NOMO-1 treated with dmso at 0.1 percent for 144 hours (cell line): Measurements from ENCODE around the gene TMEM108.

Source experiments
- DNase-seq: peaks from one replicate; lab custom pipeline; 2025; ENCODE audit not compliant: unreplicated experiment; lab: John Stamatoyannopoulos, UW

Gene TMEM108

DNA sequence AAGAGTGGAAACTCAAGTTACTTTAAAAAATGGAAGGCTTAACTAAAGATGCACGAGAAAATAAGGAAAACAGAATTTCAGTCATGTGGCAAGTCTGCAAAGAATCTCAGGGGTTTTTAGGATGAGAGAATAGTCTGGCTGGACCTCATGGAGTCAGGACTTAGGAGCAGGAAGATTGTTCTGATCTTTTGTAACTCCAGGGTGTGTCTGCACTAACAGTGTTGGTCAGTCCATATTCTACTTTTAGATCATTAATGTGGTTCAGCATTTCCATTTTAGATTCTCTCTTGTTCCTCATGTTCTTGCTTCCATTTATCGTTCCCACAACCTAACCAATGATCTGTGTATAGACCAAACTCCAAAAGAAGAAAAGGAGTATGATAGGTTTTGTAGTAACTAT, 15.3 kb downstream of the TMEM108 start:
- DNase-seq = no peak

DNA sequence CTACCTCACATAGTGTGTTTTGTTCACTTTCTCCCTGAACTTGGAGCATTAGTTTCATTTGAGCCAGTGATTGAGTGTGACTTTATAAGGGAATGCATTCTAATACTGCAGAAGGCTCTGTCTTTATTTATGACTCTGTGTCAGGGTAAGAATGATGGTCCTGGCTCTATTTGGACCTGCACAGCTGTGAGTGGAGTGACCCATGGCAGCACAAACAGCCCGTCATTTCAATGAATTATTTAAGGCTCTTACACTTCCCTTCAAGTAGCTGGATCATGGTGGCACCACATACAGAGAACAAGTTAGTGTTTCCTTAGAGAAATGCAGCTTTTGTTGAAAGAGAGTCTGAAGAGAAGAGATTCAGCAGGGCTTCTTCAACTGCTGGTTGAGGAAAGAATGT, 16.4 kb downstream of the TMEM108 start:
- DNase-seq = no peak

DNA sequence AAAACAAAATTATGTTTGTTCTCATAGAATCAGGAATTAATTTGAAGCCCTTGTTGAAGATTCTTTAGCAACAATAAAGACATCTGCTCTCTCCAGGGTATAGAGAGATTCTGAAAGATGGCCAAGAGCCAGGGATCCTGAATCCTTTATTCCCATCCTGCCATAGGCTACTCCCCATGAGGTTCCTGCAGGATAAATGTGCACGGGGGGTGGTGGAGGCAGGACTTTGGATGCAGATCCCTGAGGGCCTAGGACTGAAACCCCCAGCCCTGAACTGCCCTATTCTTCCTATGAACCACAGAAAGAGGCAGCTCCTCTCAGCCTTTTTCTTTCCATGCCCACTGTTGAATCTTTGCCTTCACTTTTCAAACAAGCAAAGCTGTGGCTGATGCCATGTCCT, 17.1 kb downstream of the TMEM108 start:
- no peak for DNase-seq

DNA sequence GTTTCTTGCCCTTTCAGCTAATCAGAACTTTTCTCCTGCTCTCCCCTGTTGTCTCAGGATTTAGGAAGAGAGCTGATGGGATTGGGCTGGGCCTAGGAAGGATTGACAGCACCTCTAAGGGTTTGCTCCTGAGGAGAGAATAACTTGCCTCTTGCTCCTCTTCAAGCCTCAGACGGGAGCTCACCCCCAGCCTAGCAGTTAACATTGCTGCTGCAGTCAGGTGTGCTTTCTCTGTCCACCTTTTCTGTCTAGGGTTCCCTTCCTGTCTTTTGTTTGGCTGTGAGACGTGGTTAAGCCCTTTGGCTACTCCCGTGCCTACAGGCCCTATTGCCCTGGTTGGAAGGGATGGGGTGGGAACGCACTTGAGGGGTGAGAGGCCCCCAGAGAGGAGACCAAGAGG, 20.1 kb downstream of the TMEM108 start:
- no peak for DNase-seq

DNA sequence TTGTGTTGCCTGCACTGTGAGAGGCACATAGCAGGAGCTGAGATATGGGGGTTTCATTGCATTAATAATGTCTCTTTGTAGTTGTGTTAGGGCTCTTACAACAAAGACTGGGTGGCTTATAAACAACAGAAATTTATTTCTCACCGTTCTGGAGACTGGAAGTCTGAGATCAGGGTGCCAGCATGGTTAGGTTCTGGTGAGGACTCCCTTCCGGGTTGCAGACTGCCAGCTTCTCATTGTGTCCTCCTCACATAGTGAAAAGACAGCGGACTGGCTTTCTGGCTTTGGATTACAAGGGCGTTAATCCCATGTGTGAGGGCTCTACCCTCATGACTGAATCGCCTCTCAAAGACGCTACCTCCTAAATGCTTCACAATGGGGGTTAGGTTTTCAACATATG, 20.6 kb downstream of the TMEM108 start:
- no peak for DNase-seq

DNA sequence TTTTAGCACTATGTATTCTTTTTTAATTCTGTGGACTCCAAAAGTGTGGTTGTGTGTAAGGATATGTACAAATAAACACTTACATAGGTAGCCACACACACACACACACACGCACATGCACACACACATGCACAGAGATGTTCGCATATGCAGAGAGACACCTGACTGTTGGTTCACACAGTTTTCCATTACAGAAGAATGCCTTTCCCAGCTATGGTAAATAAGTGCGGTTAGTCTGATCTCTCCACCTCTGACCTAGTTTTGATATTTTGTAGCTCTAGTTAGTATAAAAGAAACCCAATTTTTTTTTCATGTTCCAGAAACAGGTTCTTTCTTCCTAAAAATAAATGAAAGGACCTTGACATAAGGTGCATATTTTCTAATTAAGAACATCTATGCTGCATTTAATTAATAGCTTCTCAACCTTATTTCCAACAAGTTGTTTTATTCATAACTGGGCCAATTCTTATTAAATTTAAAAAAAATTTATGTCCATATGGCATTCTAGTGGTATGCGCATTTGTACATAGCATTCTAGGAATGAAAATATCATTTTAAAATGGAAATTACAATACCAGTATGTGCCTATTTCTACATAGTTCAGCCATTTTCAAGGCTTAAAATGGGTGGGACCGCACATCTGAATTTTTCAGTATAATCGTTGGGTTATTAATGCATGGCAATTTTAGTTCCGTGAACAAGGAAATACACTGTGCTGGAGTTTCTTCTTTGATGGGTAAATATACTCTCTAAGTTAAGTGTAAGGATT, 27.2 kb downstream of the TMEM108 start:
- DNase-seq = no peak

DNA sequence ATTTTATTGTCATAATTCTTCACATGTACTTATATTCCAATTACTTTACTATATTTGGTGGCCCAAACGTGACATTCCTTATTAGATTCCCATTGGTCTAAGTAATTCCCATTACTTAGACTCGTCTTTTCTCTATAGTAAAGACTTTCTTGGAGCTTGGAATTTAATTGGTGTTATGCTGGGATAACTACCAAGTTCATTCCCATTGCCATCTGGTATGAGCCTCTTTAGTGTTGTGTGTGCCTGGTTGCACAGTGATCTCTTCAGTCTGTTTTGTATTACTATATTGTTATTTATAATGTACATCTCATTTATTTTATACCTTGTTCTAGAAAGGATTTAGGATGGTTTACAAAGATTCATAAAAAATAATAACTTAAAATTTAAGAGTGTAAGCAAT, 27.8 kb downstream of the TMEM108 start:
- DNase-seq = no peak

DNA sequence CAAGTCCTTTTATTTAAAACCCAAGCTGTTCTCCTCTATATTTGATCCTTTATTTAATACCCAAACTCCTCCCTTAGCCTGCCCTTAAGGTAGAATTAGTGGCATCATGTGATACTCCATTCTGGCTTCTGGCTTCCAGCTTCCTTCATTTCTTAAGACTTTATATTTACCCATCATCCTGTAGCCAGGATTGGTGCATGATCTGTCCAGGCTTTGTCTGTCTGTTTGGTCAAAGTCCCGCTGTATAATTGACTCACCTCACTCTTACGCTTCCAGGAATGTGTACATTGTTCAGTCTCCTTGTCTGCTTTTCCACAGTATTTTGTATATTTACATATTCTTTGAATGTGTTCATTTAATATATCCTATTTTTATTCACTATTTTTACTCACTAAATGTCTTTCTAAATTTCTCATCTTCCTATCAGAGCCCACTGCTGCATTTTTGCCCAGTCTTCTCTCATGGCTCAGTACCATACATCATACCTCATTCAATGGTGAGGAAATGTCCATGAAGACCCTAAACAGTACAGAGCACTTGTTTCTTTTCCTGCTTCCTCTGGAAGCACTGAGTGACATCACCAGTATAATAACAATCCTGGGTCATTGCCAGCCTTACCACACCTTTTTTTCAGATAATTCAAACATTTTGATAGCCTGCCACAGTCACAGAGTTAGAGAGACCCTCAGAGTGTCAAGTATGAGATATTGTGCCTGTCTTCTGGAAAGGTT, 31.5 kb downstream of the TMEM108 start:
- DNase-seq = no peak

DNA sequence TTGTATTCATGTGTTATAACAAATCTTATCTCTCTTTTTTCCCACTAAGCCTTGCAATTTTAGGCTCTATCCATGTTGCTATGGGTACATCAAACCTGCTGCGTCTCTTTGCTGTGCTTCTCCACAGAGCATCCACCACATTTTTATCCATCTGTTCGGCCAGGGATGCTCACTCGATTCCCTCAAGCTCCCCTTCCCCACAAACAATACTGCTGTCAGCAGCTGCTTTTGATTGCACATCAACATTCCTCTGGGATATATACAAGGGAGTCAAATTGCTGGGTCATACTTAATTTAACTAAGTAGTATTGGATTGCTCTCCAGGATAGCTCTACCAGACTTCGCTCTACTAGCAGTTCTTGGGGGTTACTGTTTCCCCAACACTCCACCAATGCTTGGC, 36.8 kb downstream of the TMEM108 start:
- DNase-seq = no peak

DNA sequence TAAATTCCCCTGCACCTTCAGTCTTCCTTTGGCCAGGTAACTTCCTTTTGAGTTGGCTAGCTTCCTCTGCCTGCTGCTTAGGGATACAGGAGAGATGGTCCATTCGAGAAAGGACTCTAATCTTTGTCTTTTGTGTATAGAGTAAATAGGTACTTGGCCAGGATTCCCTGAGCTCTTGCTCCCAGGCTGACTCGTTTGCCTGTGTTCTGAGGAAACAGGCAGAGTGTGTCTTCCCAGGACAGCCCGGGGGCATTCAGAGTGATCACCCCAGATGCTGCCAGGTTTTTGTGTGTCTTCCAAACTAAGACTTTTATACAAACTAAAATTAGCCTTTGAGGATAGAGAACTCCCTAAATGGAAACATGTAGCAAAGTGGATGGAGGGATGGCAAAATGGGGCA, 39.5 kb downstream of the TMEM108 start:
- no peak for DNase-seq

DNA sequence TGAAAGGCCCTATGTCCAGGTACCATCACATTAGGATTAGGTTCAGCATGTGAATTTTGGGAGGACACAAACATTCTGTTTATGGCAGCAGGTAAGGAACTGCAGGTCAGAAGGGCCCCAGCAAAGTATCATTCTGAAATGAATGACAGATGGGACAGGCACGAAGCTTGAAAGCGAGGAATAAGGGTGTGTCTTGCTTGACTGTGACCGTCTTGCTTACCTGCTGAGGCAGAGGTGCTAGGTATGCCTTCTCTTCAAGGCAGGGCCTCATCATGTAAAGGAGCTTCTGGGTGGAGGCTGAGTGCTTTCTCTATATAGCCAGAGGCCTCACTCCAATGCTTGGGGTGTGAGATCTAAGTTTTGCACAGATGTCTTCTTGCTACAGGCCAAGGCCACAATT, 41.4 kb downstream of the TMEM108 start:
- no peak for DNase-seq

DNA sequence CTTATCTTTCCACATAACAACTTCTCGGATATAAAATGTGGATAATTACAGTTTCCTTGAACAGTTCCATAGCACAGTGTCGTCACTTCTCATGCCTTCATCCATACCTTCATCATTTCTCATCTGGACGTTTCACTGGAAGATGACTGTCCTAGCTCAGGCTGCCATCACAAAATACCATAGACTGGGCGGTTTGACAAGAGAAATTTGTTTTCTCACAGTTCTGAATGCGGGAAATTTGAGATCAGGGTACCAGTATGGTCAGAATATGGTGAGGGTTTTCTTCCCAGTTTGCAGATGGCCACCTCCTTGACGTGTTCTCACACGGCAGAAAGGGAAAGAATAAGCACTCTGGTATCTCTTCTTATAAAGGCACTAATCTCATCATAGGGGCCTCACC, 42.8 kb downstream of the TMEM108 start:
- DNase-seq = no peak

DNA sequence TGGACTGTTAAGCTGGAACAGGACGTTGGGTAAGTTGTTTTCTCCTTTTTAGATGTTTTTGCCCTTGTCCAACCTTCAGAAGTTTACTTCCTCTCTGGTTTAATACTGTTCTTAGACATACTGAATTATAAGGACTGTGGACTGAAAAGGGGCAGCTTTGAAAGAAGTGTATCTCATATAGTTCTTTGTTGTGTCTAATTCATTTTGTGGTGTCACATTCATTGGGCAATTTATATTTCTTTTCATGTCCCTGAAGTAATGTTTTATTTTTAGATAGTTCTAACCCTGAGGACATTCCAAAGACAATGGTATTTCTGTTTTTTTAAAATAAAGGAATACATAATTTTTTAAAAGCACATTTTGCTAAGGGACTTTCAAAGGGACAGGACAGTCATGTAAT, 45.2 kb downstream of the TMEM108 start:
- no peak for DNase-seq

DNA sequence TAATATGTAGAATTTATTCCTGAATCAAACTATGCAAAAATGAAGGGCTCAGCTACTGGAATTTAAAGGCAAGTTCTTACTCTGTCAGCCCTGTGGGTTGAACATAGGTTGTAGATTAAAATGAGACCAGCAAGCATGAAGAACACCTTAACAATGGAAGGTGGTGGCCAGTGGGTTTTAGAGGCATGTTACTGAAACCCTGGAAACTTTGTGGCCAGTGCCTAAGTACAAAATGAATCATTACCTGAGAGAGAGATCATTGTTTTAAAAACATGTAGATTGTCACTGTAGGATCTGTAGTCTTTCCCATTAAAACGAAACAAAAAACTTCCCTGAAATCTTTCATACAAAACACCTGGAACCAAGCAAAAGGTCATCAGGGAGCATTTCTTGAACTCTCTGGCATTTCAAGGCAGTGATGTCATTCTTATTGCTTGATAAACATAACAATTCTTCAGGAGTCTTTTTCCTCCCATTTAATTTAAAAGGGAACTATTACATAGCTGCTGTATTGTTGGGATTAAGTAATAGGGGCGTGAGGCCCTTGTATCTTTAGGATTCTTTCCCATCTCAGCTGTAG, 51.8 kb downstream of the TMEM108 start:
- no peak for DNase-seq

DNA sequence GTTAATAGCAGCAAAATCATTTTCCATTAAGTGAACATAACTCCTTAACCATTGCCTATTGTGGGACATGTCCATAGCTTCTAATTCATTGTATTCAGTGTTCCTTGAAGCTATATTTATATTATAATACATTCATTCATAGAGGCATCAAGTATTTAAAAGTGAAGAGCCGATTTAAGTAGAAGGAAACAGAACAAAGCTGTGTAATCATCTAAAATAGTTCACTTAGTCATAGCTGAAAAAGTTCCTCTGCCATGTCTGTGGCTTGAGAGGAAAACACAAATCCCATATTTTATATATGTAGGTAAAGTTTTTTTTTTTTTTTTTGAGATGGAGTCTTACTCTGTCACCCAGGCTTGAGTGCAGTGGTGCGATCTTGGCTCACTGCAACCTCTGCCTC, 54.5 kb downstream of the TMEM108 start:
- DNase-seq = no peak

DNA sequence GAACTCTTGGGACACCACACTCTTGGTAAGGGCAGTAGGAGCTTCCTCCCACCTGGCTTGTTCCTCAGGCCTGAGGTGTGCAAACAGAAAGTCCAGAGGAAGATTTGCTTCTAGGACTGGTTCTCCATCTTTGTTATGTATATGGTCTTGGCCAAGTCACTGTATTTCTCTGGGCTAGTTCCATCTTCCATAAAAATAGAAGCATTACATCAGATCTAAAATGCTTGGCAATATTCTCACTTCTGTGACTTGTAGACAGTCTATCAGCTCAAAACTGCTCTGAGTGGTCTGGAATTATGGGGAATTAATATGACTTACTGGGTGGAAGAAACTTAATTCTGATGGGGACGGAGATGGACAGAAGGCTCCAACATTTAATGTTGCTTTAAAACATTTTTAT, 55.2 kb downstream of the TMEM108 start:
- DNase-seq = no peak

DNA sequence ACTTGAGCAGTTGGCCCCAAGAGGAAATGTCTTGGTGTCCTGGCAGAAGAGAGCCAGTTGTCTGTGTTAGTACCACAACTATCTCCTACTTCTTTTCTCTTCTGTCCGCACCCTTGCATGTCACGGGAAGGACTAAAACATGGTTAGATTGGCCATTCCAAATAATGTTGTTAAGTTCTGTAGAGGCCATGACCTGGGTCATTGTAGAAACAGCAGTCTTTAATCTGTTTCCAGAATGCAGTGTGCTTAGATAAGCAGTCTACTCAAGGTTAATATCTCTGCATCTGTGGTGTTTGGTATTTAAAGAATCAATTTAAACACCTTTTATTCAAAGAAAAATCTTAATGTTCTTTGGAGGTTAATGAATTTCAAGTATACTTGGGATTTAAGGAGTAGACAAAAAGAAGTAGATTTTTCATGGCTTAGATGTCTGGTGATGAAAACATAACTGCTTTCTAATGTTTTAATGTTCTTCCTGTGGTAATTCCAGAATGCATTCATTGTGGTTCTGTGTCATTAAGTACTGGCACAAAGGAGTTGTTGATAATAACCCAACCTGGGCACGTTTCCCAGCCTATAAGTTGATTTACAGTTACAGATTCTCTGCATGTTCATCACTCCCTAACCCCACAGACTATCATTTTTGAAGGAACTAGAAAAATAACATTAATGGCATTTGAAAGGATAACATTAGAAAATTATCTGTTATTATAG, 58.9 kb downstream of the TMEM108 start:
- no peak for DNase-seq

DNA sequence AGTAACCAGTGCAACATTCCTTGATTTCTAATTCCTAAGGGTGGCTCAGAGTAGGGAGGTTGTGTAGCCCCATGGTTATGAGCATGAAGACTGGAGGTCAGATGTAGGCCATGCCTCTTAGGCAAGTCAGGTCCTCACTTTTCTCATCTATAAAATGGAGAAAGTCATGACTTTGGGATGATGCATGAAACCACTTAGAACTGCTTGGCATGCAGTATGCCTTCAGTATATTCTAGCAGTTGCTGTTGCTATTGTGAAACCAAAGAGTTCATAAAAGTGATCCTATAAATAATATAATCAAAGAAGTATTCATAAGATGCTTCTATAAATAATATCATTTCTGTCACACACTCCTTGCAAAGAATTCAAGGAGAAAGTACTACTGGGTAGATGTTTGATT, 65.5 kb downstream of the TMEM108 start:
- DNase-seq = no peak

DNA sequence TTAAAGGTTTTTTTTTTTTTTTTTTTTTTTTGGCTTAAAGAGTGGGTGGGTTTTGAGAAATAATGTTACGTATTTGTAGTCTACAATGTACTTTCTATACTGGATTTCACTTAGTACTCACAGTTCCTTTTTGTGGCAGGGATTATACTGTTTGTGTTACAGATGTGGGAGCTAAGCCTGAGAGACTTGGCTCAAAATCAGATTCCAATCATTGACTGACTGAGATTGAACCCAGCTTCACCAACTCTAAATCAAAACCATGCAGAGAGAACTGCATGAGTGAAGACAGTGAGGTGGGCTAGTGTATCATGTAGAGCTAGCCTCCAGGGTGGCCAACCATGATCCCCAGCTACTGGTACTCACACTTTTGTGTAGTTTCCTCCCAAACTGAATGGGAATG, 68.0 kb downstream of the TMEM108 start:
- no peak for DNase-seq

DNA sequence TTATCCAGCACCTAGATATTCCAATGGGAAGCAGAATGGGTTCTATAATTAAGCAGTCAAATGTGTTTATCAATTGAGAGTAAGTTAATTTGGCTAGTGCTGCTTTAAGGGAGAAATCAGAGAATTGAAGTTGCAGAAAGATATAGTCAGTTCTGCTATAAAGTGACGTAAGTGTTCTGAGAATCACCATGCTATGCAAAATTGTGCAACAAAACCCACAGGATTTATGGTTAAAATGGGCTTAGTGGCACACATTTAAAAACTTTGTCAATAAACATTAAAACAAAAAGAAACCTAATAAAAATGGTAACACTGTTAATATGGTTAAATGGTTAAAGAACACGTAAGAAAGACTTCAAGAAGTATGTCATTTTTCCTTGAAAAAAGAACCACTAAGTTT, 74.5 kb downstream of the TMEM108 start:
- no peak for DNase-seq

DNA sequence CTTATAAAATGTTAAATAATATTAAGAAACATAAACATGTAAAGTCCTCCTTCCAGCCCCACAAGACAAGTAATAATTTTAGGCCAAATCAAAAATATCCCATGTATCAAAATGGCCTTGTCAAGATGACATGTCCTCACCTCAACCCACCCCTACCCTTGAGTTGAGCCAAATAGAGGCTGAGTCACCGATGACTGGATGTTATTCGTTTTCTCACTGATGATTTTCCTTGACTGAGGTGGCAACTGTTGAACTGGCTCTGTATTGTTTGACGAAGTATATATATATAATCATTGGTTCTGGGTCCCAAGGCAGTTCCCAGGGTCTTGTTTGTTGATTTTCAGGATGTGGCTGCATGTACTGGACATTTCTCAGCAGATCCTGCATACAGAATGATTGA, 75.3 kb downstream of the TMEM108 start:
- no peak for DNase-seq
